ENCODE data around the gene CDH20. TPM values are rescaled to one million over a fixed set of nuclear protein-coding genes. Genes with fewer than 3 reads are reported as not detected.

Gene CDH20
- 0.36 TPM for polyA plus RNA-seq (2012; ENCODE audit: insufficient read length, low read depth)

- TF ChIP-seq SIN3A (IDR thresholded peaks at IDR 0.05; ENCODE audit: borderline replicate concordance, insufficient read depth, low read length): no peak
- TF ChIP-seq FOXP2 (optimal IDR thresholded peaks at IDR 0.05; ENCODE audit: borderline replicate concordance, extremely low read depth, extremely low read length, insufficient read depth): no peak
- TF ChIP-seq REST (IDR thresholded peaks at IDR 0.05; ENCODE audit: insufficient read depth in 1 of 2, low read depth in 2 of 2, low read length in 2 of 2): no peak
- TF ChIP-seq TAF1 (IDR thresholded peaks at IDR 0.05; ENCODE audit: borderline replicate concordance, insufficient read depth, low read length): no peak
- no peak for TF ChIP-seq POLR2AphosphoS5 (IDR thresholded peaks at IDR 0.05; ENCODE audit: low read depth, low read length)
These were observed at the start of gene CDH20 for GRCh38 chr18:61333271-61333745. Gene CDH20 (plus strand): TSS chr18:61333430.

- TF ChIP-seq TAF1 (IDR thresholded peaks at IDR 0.05; ENCODE audit: borderline replicate concordance, insufficient read depth, low read length) (no peak), POLR2AphosphoS5 (IDR thresholded peaks at IDR 0.05; ENCODE audit: low read depth, low read length) (no peak), FOXP2 (optimal IDR thresholded peaks at IDR 0.05; ENCODE audit: borderline replicate concordance, extremely low read depth, extremely low read length, insufficient read depth) (no peak), SIN3A (IDR thresholded peaks at IDR 0.05; ENCODE audit: borderline replicate concordance, insufficient read depth, low read length) (no peak), REST (IDR thresholded peaks at IDR 0.05; ENCODE audit: insufficient read depth in 1 of 2, low read depth in 2 of 2, low read length in 2 of 2) (no peak)
These were observed 49.2 kb upstream of the CDH20 start for GRCh38 chr18:61284039-61284438.

- TF ChIP-seq REST (IDR thresholded peaks at IDR 0.05; ENCODE audit: insufficient read depth in 1 of 2, low read depth in 2 of 2, low read length in 2 of 2): no peak
- TF ChIP-seq POLR2AphosphoS5 (IDR thresholded peaks at IDR 0.05; ENCODE audit: low read depth, low read length): no peak
- no peak for TF ChIP-seq TAF1 (IDR thresholded peaks at IDR 0.05; ENCODE audit: borderline replicate concordance, insufficient read depth, low read length)
- no peak for TF ChIP-seq FOXP2 (optimal IDR thresholded peaks at IDR 0.05; ENCODE audit: borderline replicate concordance, extremely low read depth, extremely low read length, insufficient read depth)
- no peak for TF ChIP-seq SIN3A (IDR thresholded peaks at IDR 0.05; ENCODE audit: borderline replicate concordance, insufficient read depth, low read length)
These were observed 47.5 kb upstream of the CDH20 start for GRCh38 chr18:61285777-61286176.

- TF ChIP-seq FOXP2 (optimal IDR thresholded peaks at IDR 0.05; ENCODE audit: borderline replicate concordance, extremely low read depth, extremely low read length, insufficient read depth) (no peak), TAF1 (IDR thresholded peaks at IDR 0.05; ENCODE audit: borderline replicate concordance, insufficient read depth, low read length) (no peak), POLR2AphosphoS5 (IDR thresholded peaks at IDR 0.05; ENCODE audit: low read depth, low read length) (no peak), SIN3A (IDR thresholded peaks at IDR 0.05; ENCODE audit: borderline replicate concordance, insufficient read depth, low read length) (no peak)
These were observed 46.4 kb upstream of the CDH20 start for GRCh38 chr18:61286867-61287266.

- TF ChIP-seq SIN3A (IDR thresholded peaks at IDR 0.05; ENCODE audit: borderline replicate concordance, insufficient read depth, low read length) (no peak), POLR2AphosphoS5 (IDR thresholded peaks at IDR 0.05; ENCODE audit: low read depth, low read length) (no peak), REST (IDR thresholded peaks at IDR 0.05; ENCODE audit: insufficient read depth in 1 of 2, low read depth in 2 of 2, low read length in 2 of 2) (no peak), TAF1 (IDR thresholded peaks at IDR 0.05; ENCODE audit: borderline replicate concordance, insufficient read depth, low read length) (no peak), FOXP2 (optimal IDR thresholded peaks at IDR 0.05; ENCODE audit: borderline replicate concordance, extremely low read depth, extremely low read length, insufficient read depth) (no peak)
These were observed 42.6 kb upstream of the CDH20 start for GRCh38 chr18:61290616-61291015.

All from PFSK-1 (cell line).